ENCODE measurements around the gene TBCEL.
A peak's percentile ranks its signal among the peaks of the same experiment; 100 is the strongest.

The TBCEL gene

GRCh38 chr11:121067453-121067852 is 43.6 kb downstream of the TBCEL start:
- Histone ChIP-seq H3K9me3 (replicated peaks; ENCODE audit: insufficient read depth, low read length) (no peaks in the 10 kb centered on the region), H2AFZ (ENCODE audit: low read length) (peak overlapping the region; percentile 10; the same call in 1 of the 2 replicates), H3K36me3 (replicated peaks; ENCODE audit: insufficient read depth, low read length) (no peaks in the 10 kb centered on the region), H3K27ac (ENCODE audit: low read length) (peak overlapping the region; percentile 73; the same call in 1 of the 2 replicates), H3K4me3 (ENCODE audit: low read length) (no peak overlapping the region), H3K9me2 (replicated peaks; ENCODE audit: insufficient read depth, low read length) (no peaks in the 10 kb centered on the region), H3K4me1 (ENCODE audit: low read length) (peaks cover 37% of the 10 kb centered on the region), H3F3A (ENCODE audit: insufficient read depth, low read length) (peaks cover 14% of the 10 kb centered on the region), H4K20me1 (ENCODE audit: insufficient read depth, low read length) (no peaks in the 10 kb centered on the region), H3K9ac (ENCODE audit: low read length) (no peak overlapping the region; the same call in 1 of the 2 replicates), H3K27me3 (replicated peaks; ENCODE audit: insufficient read depth, low read length) (no peaks in the 10 kb centered on the region), H3K4me2 (ENCODE audit: low read depth, low read length) (peak overlapping the region; percentile 80; the same call in 1 of the 2 replicates), H3K79me2 (ENCODE audit: low read length) (no peaks in the 10 kb centered on the region)
- no peak for TF ChIP-seq CTCF (IDR thresholded peaks at IDR 0.05; ENCODE audit: low read length)
- no peak for TF ChIP-seq EZH2phosphoT487 (IDR thresholded peaks at IDR 0.05; ENCODE audit: low read length)
- no peak for TF ChIP-seq EZH2 (optimal IDR thresholded peaks at IDR 0.05; ENCODE audit: low read depth, low read length)
- no peak for DNase-seq

- no peaks in the 10 kb centered on the region for H3K36me3 ChIP-seq (replicated peaks; ENCODE audit: insufficient read depth, low read length)
- H3F3A ChIP-seq (ENCODE audit: insufficient read depth, low read length): peaks cover 14% of the 10 kb centered on the region
- no peaks in the 10 kb centered on the region for H3K9me2 ChIP-seq (replicated peaks; ENCODE audit: insufficient read depth, low read length)
- no peaks in the 10 kb centered on the region for H3K79me2 ChIP-seq (ENCODE audit: low read length)
- no peaks in the 10 kb centered on the region for H3K9me3 ChIP-seq (replicated peaks; ENCODE audit: insufficient read depth, low read length)
- H3K27ac ChIP-seq (ENCODE audit: low read length): peak overlapping the region; percentile 73; the same call in 1 of the 2 replicates
- DNase-seq: peak; percentile 55
- TF ChIP-seq EZH2 (optimal IDR thresholded peaks at IDR 0.05; ENCODE audit: low read depth, low read length) (no peak), CTCF (IDR thresholded peaks at IDR 0.05; ENCODE audit: low read length) (no peak), EZH2phosphoT487 (IDR thresholded peaks at IDR 0.05; ENCODE audit: low read length) (no peak)
- H2AFZ ChIP-seq (ENCODE audit: low read length): peak overlapping the region; percentile 10; the same call in 1 of the 2 replicates
- H3K27me3 ChIP-seq (replicated peaks; ENCODE audit: insufficient read depth, low read length): no peaks in the 10 kb centered on the region
- H3K4me3 ChIP-seq (ENCODE audit: low read length): peak overlapping the region; percentile 28
- no peaks in the 10 kb centered on the region for H4K20me1 ChIP-seq (ENCODE audit: insufficient read depth, low read length)
- H3K9ac ChIP-seq (ENCODE audit: low read length): peak overlapping the region; percentile 19; the same call in 1 of the 2 replicates
- H3K4me2 ChIP-seq (ENCODE audit: low read depth, low read length): peak overlapping the region; percentile 80
- peaks cover 37% of the 10 kb centered on the region for H3K4me1 ChIP-seq (ENCODE audit: low read length)
Observed at GRCh38 chr11:121067962-121068647, 44.2 kb downstream of the TBCEL start.

GRCh38 chr11:121068787-121069186 is 44.9 kb downstream of the TBCEL start:
- Histone ChIP-seq H3K9me2 (replicated peaks; ENCODE audit: insufficient read depth, low read length) (no peaks in the 10 kb centered on the region), H3K36me3 (replicated peaks; ENCODE audit: insufficient read depth, low read length) (no peaks in the 10 kb centered on the region), H3K9ac (ENCODE audit: low read length) (no peak overlapping the region), H3K79me2 (ENCODE audit: low read length) (no peaks in the 10 kb centered on the region), H3K27ac (ENCODE audit: low read length) (peak overlapping the region; percentile 73; the same call in 1 of the 2 replicates), H3K4me1 (ENCODE audit: low read length) (peaks cover 37% of the 10 kb centered on the region), H3K4me3 (ENCODE audit: low read length) (no peak overlapping the region), H3K27me3 (replicated peaks; ENCODE audit: insufficient read depth, low read length) (no peaks in the 10 kb centered on the region), H4K20me1 (ENCODE audit: insufficient read depth, low read length) (no peaks in the 10 kb centered on the region), H3K9me3 (replicated peaks; ENCODE audit: insufficient read depth, low read length) (no peaks in the 10 kb centered on the region), H3F3A (ENCODE audit: insufficient read depth, low read length) (peaks cover 14% of the 10 kb centered on the region), H3K4me2 (ENCODE audit: low read depth, low read length) (peak overlapping the region; percentile 80; the same call in 1 of the 2 replicates), H2AFZ (ENCODE audit: low read length) (no peak overlapping the region)
- no peak for DNase-seq
- no peak for TF ChIP-seq CTCF (IDR thresholded peaks at IDR 0.05; ENCODE audit: low read length)
- TF ChIP-seq EZH2 (optimal IDR thresholded peaks at IDR 0.05; ENCODE audit: low read depth, low read length): no peak
- TF ChIP-seq EZH2phosphoT487 (IDR thresholded peaks at IDR 0.05; ENCODE audit: low read length): no peak
